Astrocyte (in vitro differentiated cells and primary cell): ENCODE measurements around the gene PNKP. TPM values are rescaled to one million over a fixed set of nuclear protein-coding genes. Genes with fewer than 3 reads are reported as not detected.

Experiments used
- DNase-seq: peaks from one replicate; pipeline ENCODE4 v3.0.0-alpha.2; 2010; ENCODE audit warnings: low read depth
- FAIRE-seq: peaks from 2 replicates; lab custom pipeline; 2011; peaks lifted over from hg19 to GRCh38; lab: Jason Lieb, UNC
- H2AFZ ChIP-seq: 2 replicates; pipeline ENCODE4 v1.6.0; 2012; ENCODE audit warnings: low read depth, low read length, inconsistent platforms
- H3K27ac ChIP-seq: 2 replicates; pipeline ENCODE4 v1.5.1; 2011; ENCODE audit warnings: low read depth, low read length, inconsistent platforms
- H3K27me3 ChIP-seq: 2 replicates; pipeline ENCODE4 v1.6.0; 2011; ENCODE audit warnings: low read length, inconsistent platforms; ENCODE audit not compliant: insufficient read depth
- H3K36me3 ChIP-seq: 2 replicates; pipeline ENCODE4 v1.5.1; 2011; ENCODE audit warnings: low read length, inconsistent platforms; ENCODE audit not compliant: insufficient read depth
- H3K4me1 ChIP-seq: 2 replicates; pipeline ENCODE4 v1.5.1; 2011; ENCODE audit warnings: low read length, inconsistent platforms; ENCODE audit not compliant: insufficient read depth
- H3K4me2 ChIP-seq: 2 replicates; pipeline ENCODE4 v1.6.0; 2012; ENCODE audit warnings: low read length, inconsistent platforms
- H3K4me3 ChIP-seq: 2 replicates; pipeline ENCODE4 v1.5.1; 2011; ENCODE audit warnings: low read depth, mild to moderate bottlenecking, low read length, inconsistent platforms; ENCODE audit not compliant: insufficient read depth
- H3K79me2 ChIP-seq: 2 replicates; pipeline ENCODE4 v1.6.0; 2012; ENCODE audit warnings: mild to moderate bottlenecking, low read length, inconsistent platforms; ENCODE audit not compliant: insufficient read depth
- H3K9ac ChIP-seq: 2 replicates; pipeline ENCODE4 v1.6.0; 2012; ENCODE audit warnings: mild to moderate bottlenecking, low read length, inconsistent platforms
- H3K9me3 ChIP-seq: 2 replicates; pipeline ENCODE4 v1.5.1; 2012; ENCODE audit warnings: low read depth, mild to moderate bottlenecking, low read length, inconsistent platforms; ENCODE audit not compliant: insufficient read depth
- H4K20me1 ChIP-seq: 2 replicates; pipeline ENCODE4 v1.6.0; 2012; ENCODE audit warnings: low read length, inconsistent platforms; ENCODE audit not compliant: insufficient read depth
- H3K27ac Mint-ChIP-seq: one replicate; pipeline ENCODE4 v1.8.0; 2021; ENCODE audit warnings: mild to moderate bottlenecking, mixed read lengths; ENCODE audit not compliant: unreplicated experiment
- H3K27me3 Mint-ChIP-seq: one replicate; pipeline ENCODE4 v1.8.0; 2021; ENCODE audit warnings: low read depth, mixed read lengths; ENCODE audit not compliant: unreplicated experiment
- H3K36me3 Mint-ChIP-seq: one replicate; pipeline ENCODE4 v1.8.0; 2021; ENCODE audit warnings: low read depth, mixed read lengths; ENCODE audit not compliant: unreplicated experiment
- H3K4me1 Mint-ChIP-seq: one replicate; pipeline ENCODE4 v1.8.0; 2021; ENCODE audit warnings: low read depth, mixed read lengths; ENCODE audit not compliant: unreplicated experiment
- H3K4me3 Mint-ChIP-seq: one replicate; pipeline ENCODE4 v1.8.0; 2021; ENCODE audit warnings: mild to moderate bottlenecking, moderate library complexity, mixed read lengths; ENCODE audit not compliant: unreplicated experiment
- H3K9me3 Mint-ChIP-seq: one replicate; pipeline ENCODE4 v1.8.0; 2021; ENCODE audit warnings: mild to moderate bottlenecking, mixed read lengths; ENCODE audit not compliant: unreplicated experiment
- EZH2 ChIP-seq: IDR thresholded peaks from 2 replicates; pipeline ENCODE4 v1.6.1; 2012; ENCODE audit warnings: mild to moderate bottlenecking, low read length, inconsistent platforms; ENCODE audit not compliant: insufficient read depth
- total RNA-seq: library from RNA; stranded (reverse); gene quantifications from 2 replicates; pipeline ENCODE4 v1.2.1, GENCODE V29; 2021
- TF ChIP-seq, protein P1 (sequence below): IDR thresholded peaks from 2 replicates; pipeline ENCODE4 v1.5.1; 2011; ENCODE audit warnings: low read depth, mild to moderate bottlenecking, inconsistent platforms, low read length, moderate library complexity; ENCODE audit not compliant: insufficient read depth

Gene PNKP
- total RNA-seq, 1 donor from 2014 or later = 54.8 TPM

DNA sequence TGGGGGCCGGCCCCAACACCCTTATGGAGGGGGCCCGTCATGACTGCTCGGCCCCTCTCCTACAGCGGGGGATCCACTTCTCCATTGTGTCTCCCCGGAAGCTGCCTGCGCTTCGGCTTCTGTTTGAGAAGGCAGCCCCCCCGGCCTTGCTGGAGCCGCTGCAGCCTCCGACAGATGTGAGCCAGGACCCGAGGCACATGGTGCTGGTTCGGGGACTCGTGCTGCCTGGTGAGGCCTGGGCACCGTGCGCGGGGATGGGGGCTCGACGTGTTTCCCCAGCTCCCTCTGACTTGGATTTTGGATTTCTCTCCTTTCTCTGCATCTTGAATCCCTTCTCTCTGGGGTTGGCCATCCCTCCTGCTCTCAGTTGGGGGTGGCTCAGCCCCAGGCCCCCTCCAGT, 37.7 kb downstream of the PNKP start:
- FAIRE-seq (no peak), DNase-seq (no peak)
- Histone ChIP-seq H3K4me2 (no peak overlapping the region), H3K4me1 (peaks cover 12% of the 10 kb centered on the region), H3K9me3 (no peaks in the 10 kb centered on the region), H3K9ac (no peak overlapping the region), H3K27me3 (no peaks in the 10 kb centered on the region), H3K27ac (no peak overlapping the region), H2AFZ (no peak overlapping the region), H3K36me3 (peaks cover 7% of the 10 kb centered on the region), H3K79me2 (peaks cover 16% of the 10 kb centered on the region), H3K4me3 (no peak overlapping the region), H4K20me1 (peaks cover 44% of the 10 kb centered on the region)
- Mint-ChIP-seq H3K4me3 (no peak overlapping the region), H3K27ac (no peak overlapping the region), H3K4me1 (no peaks in the 10 kb centered on the region), H3K36me3 (peaks cover 28% of the 10 kb centered on the region), H3K9me3 (peaks cover 4% of the 10 kb centered on the region), H3K27me3 (no peaks in the 10 kb centered on the region)
- TF ChIP-seq, protein P1, sequence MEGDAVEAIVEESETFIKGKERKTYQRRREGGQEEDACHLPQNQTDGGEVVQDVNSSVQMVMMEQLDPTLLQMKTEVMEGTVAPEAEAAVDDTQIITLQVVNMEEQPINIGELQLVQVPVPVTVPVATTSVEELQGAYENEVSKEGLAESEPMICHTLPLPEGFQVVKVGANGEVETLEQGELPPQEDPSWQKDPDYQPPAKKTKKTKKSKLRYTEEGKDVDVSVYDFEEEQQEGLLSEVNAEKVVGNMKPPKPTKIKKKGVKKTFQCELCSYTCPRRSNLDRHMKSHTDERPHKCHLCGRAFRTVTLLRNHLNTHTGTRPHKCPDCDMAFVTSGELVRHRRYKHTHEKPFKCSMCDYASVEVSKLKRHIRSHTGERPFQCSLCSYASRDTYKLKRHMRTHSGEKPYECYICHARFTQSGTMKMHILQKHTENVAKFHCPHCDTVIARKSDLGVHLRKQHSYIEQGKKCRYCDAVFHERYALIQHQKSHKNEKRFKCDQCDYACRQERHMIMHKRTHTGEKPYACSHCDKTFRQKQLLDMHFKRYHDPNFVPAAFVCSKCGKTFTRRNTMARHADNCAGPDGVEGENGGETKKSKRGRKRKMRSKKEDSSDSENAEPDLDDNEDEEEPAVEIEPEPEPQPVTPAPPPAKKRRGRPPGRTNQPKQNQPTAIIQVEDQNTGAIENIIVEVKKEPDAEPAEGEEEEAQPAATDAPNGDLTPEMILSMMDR = no peak
- no peak for TF ChIP-seq EZH2

DNA sequence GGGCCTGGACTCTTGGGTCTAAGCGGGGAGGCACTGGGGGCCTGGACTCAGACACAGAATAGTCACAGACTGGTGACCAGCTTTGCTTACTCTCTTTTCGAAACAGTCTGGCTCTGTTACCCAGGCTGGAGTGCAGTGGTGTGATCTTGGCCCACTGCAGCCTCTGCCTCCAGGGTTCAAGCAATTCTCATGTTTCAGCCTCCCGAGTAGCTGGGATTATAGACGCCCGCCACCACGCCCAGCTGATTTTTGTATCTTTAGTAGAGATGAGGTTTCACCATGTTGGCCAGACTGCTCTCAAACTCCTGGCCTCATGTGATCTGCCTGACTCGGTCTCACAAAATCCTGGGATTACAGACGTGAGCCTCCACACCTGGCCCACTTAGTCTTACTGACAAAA, 38.2 kb downstream of the PNKP start:
- H3K4me3 ChIP-seq = no peak overlapping the region
- peaks cover 48% of the 10 kb centered on the region for H4K20me1 ChIP-seq
- no peak overlapping the region for H3K27ac ChIP-seq
- Mint-ChIP-seq H3K27me3 (no peaks in the 10 kb centered on the region), H3K9me3 (peaks cover 4% of the 10 kb centered on the region), H3K4me1 (no peaks in the 10 kb centered on the region), H3K4me3 (no peak overlapping the region), H3K36me3 (peaks cover 26% of the 10 kb centered on the region), H3K27ac (no peak overlapping the region)
- H3K9ac ChIP-seq = no peak overlapping the region
- DNase-seq = no peak
- H3K27me3 ChIP-seq = no peaks in the 10 kb centered on the region
- no peak overlapping the region for H3K4me2 ChIP-seq
- H3K4me1 ChIP-seq = peaks cover 12% of the 10 kb centered on the region
- H3K9me3 ChIP-seq = no peaks in the 10 kb centered on the region
- peaks cover 7% of the 10 kb centered on the region for H3K36me3 ChIP-seq
- FAIRE-seq = no peak
- no peak for TF ChIP-seq EZH2
- TF ChIP-seq, protein P1 = no peak
- peaks cover 19% of the 10 kb centered on the region for H3K79me2 ChIP-seq
- H2AFZ ChIP-seq = no peak overlapping the region

DNA sequence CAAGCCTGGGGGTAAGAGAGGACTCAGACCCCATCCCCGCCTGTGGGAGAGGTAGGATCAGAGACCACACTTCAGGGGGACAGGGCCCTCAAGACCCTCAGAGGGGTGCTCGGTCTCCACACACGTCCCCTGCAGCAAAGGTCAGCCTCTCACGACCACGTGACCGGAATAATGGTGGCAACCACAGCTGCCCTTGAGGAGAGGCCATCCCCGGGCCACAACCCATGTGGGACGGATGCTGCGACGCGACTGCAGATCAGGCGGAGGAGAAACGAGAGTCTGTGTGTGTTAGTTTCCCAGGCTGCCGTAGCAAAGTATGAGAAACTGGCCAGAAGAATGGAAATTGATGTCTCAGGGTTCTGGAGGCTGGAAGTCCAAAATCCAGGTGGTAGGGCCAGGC, 40.3 kb downstream of the PNKP start:
- H3K9me3 Mint-ChIP-seq = peaks cover 4% of the 10 kb centered on the region
- FAIRE-seq (no peak), DNase-seq (no peak)
- no peak overlapping the region for H3K4me3 Mint-ChIP-seq
- Histone ChIP-seq H3K9ac (no peak overlapping the region), H3K9me3 (no peaks in the 10 kb centered on the region), H3K27ac (no peak overlapping the region), H2AFZ (no peak overlapping the region), H3K27me3 (no peaks in the 10 kb centered on the region), H3K4me1 (peaks cover 5% of the 10 kb centered on the region), H3K36me3 (peaks cover 8% of the 10 kb centered on the region), H3K4me3 (no peak overlapping the region), H3K4me2 (no peak overlapping the region), H3K79me2 (peaks cover 37% of the 10 kb centered on the region), H4K20me1 (peaks cover 51% of the 10 kb centered on the region)
- H3K36me3 Mint-ChIP-seq = peaks cover 13% of the 10 kb centered on the region
- H3K27me3 Mint-ChIP-seq = no peaks in the 10 kb centered on the region
- no peaks in the 10 kb centered on the region for H3K4me1 Mint-ChIP-seq
- TF ChIP-seq, protein P1 = no peak
- TF ChIP-seq EZH2 = no peak
- H3K27ac Mint-ChIP-seq = no peak overlapping the region
